Measurements from ENCODE around the gene SIRT1. TPM values are rescaled to one million over a fixed set of nuclear protein-coding genes. Genes with fewer than 3 reads are reported as not detected.
A peak's percentile ranks its signal among the peaks of the same experiment; 100 is the strongest.

SIRT1 gene
- total and polyA plus RNA-seq, 10 of the 15 experiments (the other 5 are each of a cell fraction or from before 2014, with no cell fraction given) = 3.6 to 14.2 (median 10.2) TPM

GRCh38 chr10:67849331-67850011 is 35.0 kb upstream of the SIRT1 start (continued):
- TF ChIP-seq EGR1 (IDR thresholded peaks at IDR 0.05; ENCODE audit: borderline replicate concordance in 1 of 2, low read depth in 2 of 2, low read length in 2 of 2) (no peak), DPF2 (IDR thresholded peaks at IDR 0.05) (no peak), MYC (IDR thresholded peaks at IDR 0.05; ENCODE audit: insufficient read depth, insufficient read length, insufficient replicate concordance, low read length, severe bottlenecking) (no peak), SMC3 (IDR thresholded peaks at IDR 0.05; ENCODE audit: borderline replicate concordance, low read length) (no peak), TCF12 (IDR thresholded peaks at IDR 0.05; ENCODE audit: low read depth, low read length) (no peak; the same call in 1 of the 2 replicates), RCOR1 (conservative IDR thresholded peaks at IDR 0.05; ENCODE audit: low read depth, low read length) (peak; percentile 99), NFIC (IDR thresholded peaks at IDR 0.05; ENCODE audit: low read depth, low read length) (no peak), RFX5 (IDR thresholded peaks at IDR 0.05; ENCODE audit: low read depth, low read length) (no peak), WRNIP1 (IDR thresholded peaks at IDR 0.05; ENCODE audit: borderline replicate concordance, low read depth, low read length) (no peak), MTA2 (IDR thresholded peaks at IDR 0.05; ENCODE audit: low read depth) (peak; percentile 33; the same call in 1 of the 2 replicates), MXI1 (IDR thresholded peaks at IDR 0.05; ENCODE audit: low read depth, low read length) (peak; percentile 52; the same call in 1 of the 2 replicates), TBL1XR1 (IDR thresholded peaks at IDR 0.05; ENCODE audit: low read depth, low read length) (no peak), ZZZ3 (IDR thresholded peaks at IDR 0.05; ENCODE audit: control insufficient read depth, insufficient read length, low read depth) (no peak), SIX5 (IDR thresholded peaks at IDR 0.05; ENCODE audit: low read depth, low read length, severe bottlenecking) (peak; percentile 96), RAD51 (IDR thresholded peaks at IDR 0.05) (no peak), MLLT1 (IDR thresholded peaks at IDR 0.05) (peak; percentile 34; the same call in 1 of the 2 replicates), GABPA (IDR thresholded peaks at IDR 0.05; ENCODE audit: low read depth) (peak; percentile 88)
- TF ChIP-seq, protein P1, sequence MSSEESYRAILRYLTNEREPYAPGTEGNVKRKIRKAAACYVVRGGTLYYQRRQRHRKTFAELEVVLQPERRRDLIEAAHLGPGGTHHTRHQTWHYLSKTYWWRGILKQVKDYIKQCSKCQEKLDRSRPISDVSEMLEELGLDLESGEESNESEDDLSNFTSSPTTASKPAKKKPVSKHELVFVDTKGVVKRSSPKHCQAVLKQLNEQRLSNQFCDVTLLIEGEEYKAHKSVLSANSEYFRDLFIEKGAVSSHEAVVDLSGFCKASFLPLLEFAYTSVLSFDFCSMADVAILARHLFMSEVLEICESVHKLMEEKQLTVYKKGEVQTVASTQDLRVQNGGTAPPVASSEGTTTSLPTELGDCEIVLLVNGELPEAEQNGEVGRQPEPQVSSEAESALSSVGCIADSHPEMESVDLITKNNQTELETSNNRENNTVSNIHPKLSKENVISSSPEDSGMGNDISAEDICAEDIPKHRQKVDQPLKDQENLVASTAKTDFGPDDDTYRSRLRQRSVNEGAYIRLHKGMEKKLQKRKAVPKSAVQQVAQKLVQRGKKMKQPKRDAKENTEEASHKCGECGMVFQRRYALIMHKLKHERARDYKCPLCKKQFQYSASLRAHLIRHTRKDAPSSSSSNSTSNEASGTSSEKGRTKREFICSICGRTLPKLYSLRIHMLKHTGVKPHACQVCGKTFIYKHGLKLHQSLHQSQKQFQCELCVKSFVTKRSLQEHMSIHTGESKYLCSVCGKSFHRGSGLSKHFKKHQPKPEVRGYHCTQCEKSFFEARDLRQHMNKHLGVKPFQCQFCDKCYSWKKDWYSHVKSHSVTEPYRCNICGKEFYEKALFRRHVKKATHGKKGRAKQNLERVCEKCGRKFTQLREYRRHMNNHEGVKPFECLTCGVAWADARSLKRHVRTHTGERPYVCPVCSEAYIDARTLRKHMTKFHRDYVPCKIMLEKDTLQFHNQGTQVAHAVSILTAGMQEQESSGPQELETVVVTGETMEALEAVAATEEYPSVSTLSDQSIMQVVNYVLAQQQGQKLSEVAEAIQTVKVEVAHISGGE (CRISPR knock-in tag; IDR thresholded peaks at IDR 0.05) = peak; percentile 17; the same call in 1 of the 2 replicates
- TF ChIP-seq, protein P2, sequence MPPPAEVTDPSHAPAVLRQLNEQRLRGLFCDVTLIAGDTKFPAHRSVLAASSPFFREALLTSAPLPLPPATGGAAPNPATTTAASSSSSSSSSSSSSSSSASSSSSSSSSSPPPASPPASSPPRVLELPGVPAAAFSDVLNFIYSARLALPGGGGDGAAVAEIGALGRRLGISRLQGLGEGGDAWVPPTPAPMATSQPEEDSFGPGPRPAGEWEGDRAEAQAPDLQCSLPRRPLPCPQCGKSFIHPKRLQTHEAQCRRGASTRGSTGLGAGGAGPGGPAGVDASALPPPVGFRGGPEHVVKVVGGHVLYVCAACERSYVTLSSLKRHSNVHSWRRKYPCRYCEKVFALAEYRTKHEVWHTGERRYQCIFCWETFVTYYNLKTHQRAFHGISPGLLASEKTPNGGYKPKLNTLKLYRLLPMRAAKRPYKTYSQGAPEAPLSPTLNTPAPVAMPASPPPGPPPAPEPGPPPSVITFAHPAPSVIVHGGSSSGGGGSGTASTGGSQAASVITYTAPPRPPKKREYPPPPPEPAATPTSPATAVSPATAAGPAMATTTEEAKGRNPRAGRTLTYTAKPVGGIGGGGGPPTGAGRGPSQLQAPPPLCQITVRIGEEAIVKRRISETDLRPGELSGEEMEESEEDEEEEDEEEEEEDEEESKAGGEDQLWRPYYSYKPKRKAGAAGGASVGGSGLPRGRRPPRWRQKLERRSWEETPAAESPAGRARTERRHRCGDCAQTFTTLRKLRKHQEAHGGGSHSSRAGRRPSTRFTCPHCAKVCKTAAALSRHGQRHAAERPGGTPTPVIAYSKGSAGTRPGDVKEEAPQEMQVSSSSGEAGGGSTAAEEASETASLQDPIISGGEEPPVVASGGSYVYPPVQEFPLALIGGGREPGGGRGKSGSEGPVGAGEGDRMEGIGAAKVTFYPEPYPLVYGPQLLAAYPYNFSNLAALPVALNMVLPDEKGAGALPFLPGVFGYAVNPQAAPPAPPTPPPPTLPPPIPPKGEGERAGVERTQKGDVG (CRISPR knock-in tag; IDR thresholded peaks at IDR 0.05) = no peak
